HG03520 (cell line): ENCODE data around the gene STARD3.

Source experiments
- ATAC-seq: cut with Tn5 transposase; IDR thresholded peaks from one replicate; pipeline ENCODE4 v1.9.1; 2021; ENCODE audit warnings: mild to moderate bottlenecking, moderate library complexity; ENCODE audit not compliant: unreplicated experiment

STARD3 gene

DNA sequence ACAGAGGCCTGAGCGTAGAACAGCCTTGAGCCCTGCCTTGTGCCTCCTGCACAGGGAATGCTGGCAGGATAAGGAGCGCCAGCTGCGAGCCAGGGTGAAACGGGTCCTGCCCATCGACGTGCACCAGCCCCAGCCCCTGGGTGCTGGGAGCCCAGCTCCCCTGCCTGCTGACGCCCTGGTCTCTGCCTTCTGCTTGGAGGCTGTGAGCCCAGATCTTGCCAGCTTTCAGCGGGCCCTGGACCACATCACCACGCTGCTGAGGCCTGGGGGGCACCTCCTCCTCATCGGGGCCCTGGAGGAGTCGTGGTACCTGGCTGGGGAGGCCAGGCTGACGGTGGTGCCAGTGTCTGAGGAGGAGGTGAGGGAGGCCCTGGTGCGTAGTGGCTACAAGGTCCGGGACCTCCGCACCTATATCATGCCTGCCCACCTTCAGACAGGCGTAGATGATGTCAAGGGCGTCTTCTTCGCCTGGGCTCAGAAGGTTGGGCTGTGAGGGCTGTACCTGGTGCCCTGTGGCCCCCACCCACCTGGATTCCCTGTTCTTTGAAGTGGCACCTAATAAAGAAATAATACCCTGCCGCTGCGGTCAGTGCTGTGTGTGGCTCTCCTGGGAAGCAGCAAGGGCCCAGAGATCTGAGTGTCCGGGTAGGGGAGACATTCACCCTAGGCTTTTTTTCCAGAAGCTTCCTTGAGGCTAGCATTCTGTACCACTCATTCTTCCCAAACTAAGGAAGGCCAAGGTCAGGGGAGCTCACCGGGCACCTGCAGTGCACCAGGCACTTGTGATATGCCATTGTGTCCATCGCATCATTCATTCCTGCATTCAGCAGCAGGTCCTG lies 33.2 kb downstream of the STARD3 start:
- no peak for ATAC-seq

DNA sequence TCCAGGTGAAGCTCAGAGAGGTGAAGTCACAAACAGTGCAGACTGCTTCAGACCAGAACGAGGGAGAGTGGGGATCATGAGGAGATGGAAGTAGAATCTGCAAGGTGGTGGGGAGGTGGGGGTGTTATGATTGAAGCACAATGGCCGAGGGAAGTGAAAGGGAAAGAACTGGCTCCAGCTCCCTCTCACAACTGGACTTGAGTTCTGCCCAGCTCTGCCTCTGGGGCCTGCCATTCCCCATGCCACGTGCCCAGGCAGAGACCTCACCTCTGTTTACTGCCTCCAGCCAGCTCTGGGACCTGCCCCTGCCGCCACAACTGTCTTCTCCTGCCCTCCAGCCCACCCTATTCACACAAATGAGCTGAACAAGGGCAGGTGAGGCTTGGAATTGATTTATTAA lies 33.8 kb downstream of the STARD3 start:
- no peak for ATAC-seq

DNA sequence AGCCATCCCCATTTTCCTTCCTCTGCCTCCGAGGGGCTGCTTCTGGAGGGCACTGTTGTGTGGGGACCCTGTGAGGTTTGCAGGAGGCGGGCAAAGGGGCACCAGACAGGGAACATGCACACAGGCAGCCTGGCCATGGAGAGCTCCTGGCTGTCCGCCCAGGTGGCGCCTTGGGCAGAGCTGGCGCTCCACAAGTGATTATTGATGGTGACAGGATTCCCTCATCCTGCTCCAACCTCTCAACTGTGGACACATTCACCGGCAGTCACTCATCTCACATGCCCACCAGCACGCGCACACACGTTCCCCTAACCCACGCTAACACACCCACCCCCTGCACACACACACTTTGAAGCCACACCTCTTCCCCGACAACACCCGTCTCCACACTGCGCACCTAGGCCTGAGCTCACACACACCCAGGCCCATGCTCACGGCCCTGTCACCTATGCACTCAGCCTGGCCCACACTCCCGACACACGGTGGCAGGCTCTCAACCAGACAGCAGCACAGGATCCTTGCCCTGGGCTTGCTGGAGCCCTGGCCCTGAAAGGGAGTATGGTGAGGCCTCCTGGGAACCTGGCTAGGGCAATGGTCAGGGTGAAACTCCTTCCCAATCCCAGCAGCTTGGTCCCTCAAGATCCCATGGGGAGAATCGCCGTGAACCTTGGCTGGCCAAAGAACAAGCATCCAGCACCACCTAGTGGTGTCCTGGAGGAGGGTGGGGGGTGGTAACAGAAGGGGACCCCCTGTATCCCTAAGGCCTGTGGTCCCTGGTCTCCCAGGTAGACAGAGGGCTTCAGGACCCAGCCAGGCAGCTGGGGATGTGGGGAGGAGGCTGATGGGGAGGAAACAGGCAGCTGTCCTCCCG lies 34.9 kb downstream of the STARD3 start:
- no peak for ATAC-seq

DNA sequence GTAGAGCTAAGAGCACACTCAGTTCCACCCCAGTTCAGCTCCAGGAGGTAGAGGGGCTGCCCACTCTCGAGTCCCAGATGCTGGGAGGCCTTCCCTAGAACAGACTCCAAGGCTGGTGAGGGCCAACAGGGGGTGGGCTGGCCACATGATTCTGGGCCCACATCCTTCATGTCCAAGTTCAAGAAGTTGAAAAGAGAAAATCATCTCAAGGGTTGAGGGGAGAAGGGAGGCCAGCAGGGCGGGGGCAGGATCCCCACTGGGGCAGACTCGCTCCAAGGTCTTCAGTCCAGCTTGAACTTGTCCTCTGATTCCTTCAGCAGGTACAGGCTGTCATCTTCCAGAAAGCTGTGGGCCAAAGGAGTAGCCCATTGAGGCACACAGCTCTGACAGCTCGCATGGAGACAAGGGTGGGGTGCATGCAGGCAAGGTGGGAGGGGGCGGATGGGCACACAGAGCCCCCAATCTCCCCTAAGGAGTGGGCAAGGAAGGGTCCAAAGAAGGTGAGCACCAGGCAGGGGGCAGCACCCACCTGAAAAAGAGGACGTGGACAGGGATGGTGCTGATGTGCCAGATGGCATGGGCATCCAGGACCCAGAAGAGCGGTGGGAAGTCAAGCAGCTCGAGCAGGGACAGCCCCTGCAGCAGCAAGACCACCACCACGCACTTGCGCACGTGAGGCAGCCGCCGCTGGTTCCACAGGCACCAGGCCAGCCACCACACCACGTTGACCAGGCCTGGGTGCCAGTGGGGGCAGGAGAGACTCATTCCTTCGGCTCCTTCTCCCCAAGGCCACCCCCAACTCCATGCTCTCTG lies 35.8 kb downstream of the STARD3 start:
- no peak for ATAC-seq

DNA sequence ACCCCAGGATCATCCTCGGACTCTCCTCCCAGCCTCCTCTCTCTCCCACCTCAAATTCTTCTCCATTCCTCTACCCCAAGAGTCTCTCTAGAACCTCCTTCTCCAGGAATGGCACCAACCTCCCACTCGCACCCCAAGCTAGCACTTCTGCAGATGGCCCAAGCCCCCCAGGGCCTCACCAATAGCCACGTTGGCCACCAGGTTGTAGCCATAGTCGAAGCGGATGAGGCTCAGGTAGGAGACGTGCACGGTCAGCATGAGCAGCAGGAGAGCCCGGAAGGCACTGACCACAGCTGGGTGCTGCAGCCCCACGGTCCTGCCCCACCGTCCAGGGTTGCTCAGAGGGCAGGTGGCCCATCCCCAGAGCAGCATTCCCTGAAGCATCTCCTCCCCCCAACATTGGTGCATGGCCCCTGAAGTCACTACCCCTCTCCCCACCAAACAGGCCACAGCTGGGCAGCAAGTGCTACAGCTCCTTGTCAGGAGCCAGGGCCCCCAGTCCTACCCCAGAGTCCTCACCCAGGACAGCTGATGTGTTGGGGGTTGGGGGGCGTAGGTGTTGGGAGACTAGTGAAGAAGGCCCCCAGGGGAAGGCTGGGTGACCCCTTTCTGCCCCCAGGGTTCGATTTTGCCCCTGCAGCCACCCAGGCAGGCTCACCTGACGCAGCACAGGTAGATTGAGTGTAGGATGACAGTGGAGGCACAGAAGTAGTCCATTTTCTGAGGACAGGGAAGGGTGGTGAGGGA lies 36.6 kb downstream of the STARD3 start:
- ATAC-seq: no peak

DNA sequence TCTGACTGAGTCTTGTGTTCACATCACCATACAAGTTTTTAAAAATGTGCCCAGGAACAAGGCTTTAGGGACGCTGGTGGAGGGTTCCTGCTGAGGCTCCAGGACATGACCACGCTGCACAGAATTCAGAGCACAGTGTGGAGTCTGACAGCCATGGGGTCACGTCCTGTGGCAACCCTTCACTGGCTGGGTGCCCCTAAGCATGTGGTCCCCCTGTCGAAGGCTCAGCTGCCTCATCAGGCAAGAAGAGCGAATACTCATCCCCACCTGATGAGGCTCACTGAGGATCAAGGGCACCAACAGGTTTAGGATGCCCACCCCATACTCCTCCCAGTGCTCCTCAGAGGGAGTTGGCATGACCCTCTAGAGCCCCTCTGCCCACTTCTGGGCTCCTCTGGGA lies 37.2 kb downstream of the STARD3 start:
- no peak for ATAC-seq

DNA sequence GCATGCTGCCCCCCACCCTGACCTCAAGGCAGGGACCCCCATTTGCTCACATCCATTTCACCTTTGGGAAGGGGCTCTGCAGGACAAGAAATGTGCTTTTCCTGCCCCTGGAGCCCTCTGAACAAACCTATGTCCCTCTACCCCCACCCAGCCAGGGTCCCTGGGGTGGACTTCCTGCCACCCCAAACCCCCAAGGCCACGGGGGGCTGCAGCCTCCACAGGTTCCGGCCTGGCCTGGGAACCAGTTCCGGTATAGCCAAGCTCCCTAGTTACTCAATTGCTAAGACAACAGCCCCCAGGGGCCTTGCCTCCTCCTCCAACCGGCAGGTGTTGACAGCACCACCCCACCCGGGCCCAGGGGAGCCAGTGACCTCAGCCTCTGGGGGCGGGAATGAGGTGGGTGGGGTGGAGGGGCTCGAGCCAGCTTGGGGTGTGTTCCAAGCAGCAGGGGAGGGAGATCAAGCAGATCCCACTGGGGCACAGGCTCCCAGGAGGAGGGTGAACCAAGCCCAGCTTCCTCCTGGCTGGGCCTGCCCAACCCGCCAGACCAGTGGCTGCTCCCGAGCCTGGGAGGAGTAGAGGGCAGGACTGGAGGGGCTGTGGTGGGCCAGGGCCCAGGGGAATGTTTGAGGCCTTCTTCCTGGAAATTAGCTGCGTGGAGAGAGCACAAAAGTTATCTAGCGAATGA lies 37.9 kb downstream of the STARD3 start:
- no peak for ATAC-seq

DNA sequence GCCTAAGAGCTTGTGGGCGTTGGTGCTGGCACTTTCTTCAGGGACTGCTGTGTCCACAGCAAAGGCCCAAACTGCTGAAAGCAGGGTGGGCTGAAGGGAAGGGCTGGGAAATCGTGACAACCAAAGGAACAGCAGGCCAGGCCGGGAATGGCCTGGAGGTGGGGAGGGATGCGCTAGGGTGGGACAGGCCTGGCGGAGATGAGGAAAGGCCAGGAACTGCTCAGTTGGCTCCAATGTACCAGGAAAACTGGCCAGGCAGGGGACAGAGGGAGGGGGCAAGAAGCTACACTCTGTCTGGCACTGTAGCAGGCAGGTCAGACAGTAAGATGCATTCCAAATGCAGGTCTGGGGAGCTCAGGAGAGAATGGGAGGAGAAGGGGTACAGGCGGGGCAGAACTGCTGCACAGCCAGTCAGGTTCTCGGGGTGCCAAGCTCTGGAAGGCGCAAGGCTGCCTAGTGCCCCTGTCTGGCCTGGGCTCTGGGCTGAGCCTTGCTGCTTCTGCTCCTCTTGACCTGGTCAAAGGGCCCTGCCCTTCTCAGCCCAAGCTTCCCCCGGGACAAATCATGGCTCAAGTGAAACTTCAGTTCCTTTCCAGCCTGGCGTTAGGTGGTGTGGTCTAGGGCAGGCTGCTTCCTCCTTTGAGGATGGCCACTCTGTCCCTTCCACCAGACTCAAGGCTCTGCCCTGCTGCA lies 38.6 kb downstream of the STARD3 start:
- ATAC-seq: no peak

DNA sequence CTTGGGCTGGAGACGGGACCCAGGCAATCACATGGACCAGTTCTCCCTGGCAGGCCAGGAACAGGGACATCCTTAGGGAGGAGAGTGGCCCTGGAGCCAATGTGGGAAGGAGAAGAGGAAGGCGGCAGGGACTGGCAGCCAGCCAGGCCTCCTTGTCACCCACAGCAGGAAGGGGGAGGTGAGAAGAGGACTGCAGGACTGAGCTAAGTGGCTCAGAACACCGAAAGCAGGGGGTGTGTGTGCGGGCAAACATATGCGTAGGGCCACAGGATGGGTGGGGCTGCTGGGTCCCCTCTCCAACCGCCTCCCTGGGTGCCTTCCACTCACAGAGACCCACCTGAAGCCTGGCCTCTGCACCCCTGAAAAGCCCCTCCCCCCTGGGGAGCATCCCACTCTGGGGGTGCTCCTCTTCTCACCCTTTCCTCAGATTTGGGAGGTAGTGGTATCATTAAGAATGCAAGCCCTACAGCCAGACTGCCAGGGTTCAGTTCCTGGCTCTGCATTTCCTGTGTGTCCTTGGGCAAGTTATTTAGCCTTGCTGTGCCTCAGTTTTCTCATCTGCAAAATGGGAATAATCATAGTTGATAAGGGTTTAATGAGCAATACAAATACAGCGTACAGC lies 39.4 kb downstream of the STARD3 start:
- ATAC-seq: no peak

DNA sequence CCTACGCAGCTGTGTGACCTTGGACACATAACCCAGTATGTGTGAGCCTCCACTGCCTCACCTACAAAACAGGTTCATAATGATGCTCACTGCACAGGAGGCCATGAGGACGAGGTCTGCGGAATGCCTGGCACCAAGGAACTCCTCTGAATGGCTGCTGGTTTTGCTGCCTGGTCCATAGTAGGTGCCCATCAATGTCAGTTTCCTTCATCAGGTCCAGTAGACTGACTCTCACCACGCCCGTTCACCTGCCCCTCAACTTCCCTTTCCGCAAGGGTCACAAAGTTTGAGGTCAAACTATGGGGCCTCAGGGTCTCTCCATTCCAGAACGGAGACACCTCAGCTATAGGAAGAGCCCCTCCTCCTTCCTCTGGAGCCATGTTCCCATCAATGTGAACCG lies 40.1 kb downstream of the STARD3 start:
- ATAC-seq: no peak

DNA sequence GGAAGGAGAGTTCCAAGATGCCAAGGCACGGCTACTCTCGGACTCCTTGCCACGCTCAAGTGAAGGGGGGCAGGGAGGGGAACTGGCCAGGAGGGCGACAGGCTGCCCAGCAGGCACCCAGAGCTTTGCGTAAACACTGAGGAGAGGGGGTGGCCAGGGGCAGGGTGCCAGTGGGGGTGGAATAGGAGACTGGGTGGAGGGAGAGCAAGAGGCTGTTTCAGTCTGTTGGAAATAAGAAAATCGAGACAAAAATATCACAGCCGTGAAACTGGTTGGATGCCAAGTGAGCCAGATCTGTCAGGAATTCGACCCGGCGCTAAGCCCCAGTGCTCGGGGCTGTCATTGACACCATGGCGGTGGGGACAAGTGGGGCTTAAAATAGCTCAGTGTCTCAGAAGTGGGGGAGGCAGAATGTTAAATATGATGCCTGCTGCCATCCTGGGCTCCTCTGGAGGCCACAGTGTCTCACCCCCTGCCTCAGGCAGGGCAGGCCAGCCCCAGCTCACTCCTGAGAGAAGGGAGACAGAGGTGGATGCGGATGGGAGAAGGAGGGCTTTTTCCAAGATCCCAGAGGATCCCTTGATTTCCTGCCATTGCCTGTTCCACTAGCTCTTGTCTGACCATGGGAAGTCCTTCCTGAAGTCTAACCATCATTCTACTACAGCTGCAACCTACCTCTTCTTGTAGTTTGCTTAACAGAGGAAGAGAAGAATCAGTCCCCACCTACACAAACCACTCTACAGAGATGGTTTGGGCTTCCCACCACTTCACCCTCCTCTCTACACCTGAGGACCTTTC lies 40.8 kb downstream of the STARD3 start:
- ATAC-seq: no peak

DNA sequence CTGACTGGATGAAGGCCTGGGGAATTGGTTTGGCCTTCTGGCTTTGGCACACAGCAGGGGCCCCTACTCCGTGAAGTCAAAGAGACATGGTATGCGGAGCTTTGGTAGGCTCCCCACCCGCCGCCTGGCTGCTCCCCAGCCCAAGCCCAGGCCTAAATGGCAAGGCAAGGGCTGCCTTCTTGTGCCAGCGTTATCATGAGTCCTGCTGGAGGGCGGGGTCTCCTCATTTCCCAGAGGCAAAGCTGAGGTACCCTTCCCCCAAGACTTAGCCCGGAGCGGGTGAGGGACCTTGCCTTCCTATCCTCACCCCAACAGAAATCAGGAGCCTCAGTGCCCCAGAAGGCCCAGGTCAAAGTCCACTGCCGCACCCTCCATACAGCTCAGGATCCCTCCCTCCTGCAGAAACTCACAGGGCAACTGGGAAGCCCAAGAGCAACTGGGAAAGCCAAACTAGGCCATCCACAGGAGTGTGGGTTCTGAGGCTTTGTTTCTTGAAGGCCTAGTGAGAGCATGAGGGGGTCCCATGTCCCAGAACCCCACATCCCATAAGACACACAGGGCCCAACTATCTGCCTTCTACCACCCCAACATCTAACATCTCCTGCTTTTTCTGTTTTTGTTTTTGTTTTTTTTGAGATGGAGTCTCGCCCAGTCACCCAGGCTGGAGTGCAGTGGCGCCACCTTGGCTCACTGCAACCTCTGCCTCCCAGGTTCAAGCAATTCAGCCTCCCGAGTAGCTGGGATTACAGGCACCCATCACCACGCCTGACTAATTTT lies 41.6 kb downstream of the STARD3 start:
- ATAC-seq: no peak

DNA sequence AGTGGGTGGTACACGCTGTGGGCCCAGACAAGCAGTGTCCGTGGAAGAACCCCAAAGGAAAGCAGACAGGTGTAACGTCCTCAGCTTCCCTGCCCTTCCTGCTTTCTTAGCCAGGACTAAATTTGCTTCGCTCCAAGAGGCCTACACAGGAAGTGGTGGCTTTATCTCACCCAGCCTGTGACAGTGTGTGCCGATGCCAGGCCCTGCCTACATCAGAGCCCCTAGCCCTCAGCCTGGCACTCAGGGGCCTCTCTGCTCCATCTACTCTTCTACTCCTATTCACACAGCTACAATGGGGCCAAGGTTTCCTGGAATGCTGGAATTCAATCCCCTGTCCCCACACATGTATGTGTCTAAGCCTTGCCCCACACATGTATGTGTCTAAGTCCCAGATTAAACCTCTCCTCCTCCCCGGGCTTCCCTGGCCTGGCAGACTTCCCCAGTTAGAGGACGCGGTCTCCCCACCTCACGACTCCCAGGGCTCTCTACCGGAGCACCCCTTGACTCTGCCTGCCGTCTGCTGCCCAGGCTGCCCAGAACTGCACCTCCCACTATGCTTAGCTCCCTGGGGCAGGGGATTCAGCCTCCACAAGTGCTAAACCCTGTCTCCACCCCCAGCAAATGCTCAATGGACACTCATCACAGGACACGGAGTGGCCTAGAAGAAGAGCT lies 42.7 kb downstream of the STARD3 start:
- ATAC-seq: no peak

DNA sequence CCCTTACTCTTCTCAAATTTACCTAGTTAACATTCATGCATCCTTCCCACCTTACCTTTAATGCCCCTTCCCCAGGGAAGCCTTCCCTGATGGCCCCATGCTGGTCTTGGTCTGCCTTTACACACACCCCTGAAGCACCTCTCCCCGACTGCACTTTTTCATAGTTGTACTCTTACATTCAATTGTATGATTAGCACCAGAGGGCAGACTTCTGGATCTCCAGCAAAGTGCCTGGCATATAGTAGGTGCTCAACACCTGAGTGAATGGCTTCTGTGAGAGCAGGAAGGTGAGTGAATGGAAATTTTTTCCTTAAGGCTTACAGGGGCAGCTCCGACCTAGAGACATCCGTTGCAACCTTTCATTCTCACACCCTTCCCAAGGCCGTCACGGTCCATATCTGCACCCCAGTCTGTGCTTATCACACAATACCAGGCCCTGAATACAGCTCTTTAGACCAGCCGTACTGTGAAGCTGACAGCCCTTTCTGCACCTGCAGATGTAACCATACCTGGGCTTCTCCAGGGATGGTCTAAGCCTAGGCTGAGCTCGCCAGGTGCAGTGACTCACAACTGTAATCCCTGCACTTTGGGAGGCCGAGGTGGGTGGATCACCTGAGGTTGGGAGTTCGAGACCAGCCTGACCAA lies 46.5 kb downstream of the STARD3 start:
- ATAC-seq: no peak

DNA sequence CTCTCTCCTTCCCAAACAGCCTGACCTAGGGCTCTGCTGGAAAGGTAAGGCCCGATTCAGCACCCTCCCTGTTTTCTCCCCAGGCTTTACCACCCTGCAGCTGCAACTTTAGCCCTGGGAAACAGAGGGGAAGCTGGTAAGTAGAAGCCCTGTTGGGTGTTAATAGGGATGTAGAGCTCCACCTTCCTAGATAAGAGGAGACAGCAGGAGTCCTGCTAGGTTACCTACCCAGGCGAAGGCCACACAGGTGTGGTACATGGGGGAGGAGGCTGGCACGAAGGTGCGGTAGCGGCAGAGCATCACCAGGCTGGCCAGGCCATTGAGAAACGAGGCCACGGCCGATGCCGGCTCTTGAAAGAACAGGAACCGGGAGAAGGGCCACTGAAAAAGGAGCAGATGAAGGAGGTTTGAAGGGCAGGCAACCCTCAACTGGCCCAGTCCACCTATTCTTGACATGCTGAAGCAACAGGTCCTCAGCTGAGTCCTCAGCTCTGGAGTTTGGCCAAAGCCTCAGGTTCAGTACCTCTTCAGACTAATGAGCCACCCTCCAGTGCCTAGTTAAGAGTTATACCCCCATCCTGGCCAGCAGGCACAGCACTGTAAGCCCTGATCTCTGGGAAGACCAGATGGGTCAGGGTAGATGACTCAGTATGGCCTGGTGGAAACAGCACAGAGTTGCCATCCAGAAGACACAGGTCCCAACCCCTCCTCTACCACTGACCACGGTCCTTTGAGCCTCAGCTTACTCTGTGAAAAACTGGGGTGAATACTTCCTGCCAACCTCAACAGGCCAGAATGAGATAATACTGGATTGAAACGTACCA lies 47.6 kb downstream of the STARD3 start:
- no peak for ATAC-seq
